ENCODE data around the gene SH2D1A.

GRCh38 chrX:124300405-124300804 is 46.0 kb upstream of the SH2D1A start:
- no peak for TF ChIP-seq CTCF (IDR thresholded peaks at IDR 0.05)
- TF ChIP-seq POLR2A (IDR thresholded peaks at IDR 0.05) = no peak
